GM12878 (cell line): ENCODE data around the gene GAREM1. TPM values are rescaled to one million over a fixed set of nuclear protein-coding genes. Genes with fewer than 3 reads are reported as not detected.

Source experiments
- ATAC-seq: fragments of 200-7000 bp; cut with Tn5 transposase; 3 replicates; pipeline ENCODE4 v1.9.1; 2020; ENCODE audit warnings: mild to moderate bottlenecking, moderate library complexity
- BruUV-seq: library from RNA; stranded (reverse); fragments of 400-500 nt; replicated peaks from 2 replicates; lab custom pipeline; 2021; lab: Mats Ljungman, UMichigan
- CTCF ChIA-PET: fragments of 300-600 bp; sonication (Branson Sonifier 250); formaldehyde crosslinking; extraction: SDS; loops from one replicate; lab custom pipeline; 2021; ENCODE audit warnings: inconsistent platforms; lab: Yijun Ruan, JAX
- POLR2A ChIA-PET: fragments of 350-600 bp; formaldehyde crosslinking; extraction: SDS; loops from one replicate; lab custom pipeline; 2021; ENCODE audit warnings: inconsistent platforms; lab: Charles Lee
- RAD21 ChIA-PET: fragments of 300-600 bp; sonication (Branson Sonifier 250); formaldehyde crosslinking; loops from one replicate; lab custom pipeline; 2023; ENCODE audit warnings: antibody characterized with exemption; ENCODE audit not compliant: unreplicated experiment; lab: Charles Lee
- SMC1A ChIA-PET: fragments of 300-600 bp; sonication (Branson Sonifier 250); formaldehyde crosslinking; loops from one replicate; lab custom pipeline; 2023; ENCODE audit not compliant: unreplicated experiment, uncharacterized antibody; lab: Charles Lee
- DNase-seq: peaks from one replicate; pipeline ENCODE4 v3.0.0-alpha.2; 2011; ENCODE audit warnings: low read depth, low spot score
- FAIRE-seq: peaks from 3 replicates; lab custom pipeline; 2011; peaks lifted over from hg19 to GRCh38; lab: Jason Lieb, UNC
- H2AFZ ChIP-seq: 2 replicates; pipeline ENCODE4 v1.6.0; 2011; ENCODE audit warnings: low read depth, low read length, control low read depth; ENCODE audit not compliant: control insufficient read depth
- H3K27ac ChIP-seq: 2 replicates; pipeline ENCODE4 v1.5.1; 2011; ENCODE audit warnings: control low read depth; ENCODE audit not compliant: control insufficient read depth, insufficient read depth
- H3K27me3 ChIP-seq, 2 experiments: replicated peaks in 1 of 2; 2 replicates each; pipeline versions ENCODE4 v1.6.0 to v1.6.1; 2011; ENCODE audit warnings: low read length in 1 of 2; ENCODE audit not compliant: control insufficient read depth in 2 of 2, insufficient read depth in 2 of 2
- H3K36me3 ChIP-seq, 2 experiments: 2 replicates each; pipeline ENCODE4 v1.5.1; 2011; ENCODE audit warnings: low read length in 1 of 2; ENCODE audit not compliant: control insufficient read depth in 2 of 2, insufficient read depth in 2 of 2
- H3K4me1 ChIP-seq: 2 replicates; pipeline ENCODE4 v1.6.1; 2011; ENCODE audit warnings: mild to moderate bottlenecking, low read length, moderate library complexity, mixed read lengths; ENCODE audit not compliant: control insufficient read depth, insufficient read depth
- H3K4me2 ChIP-seq: 2 replicates; pipeline ENCODE4 v1.6.0; 2011; ENCODE audit warnings: control low read depth; ENCODE audit not compliant: control insufficient read depth, insufficient read depth
- H3K4me3 ChIP-seq: fragments of 200-600 bp; sonication (generic); 2 replicates; pipeline ENCODE4 v1.5.1; 2016
- H3K79me2 ChIP-seq: 2 replicates; pipeline ENCODE4 v1.6.0; 2011; ENCODE audit warnings: low read length; ENCODE audit not compliant: control insufficient read depth, insufficient read depth
- H3K9ac ChIP-seq: 2 replicates; pipeline ENCODE4 v1.8.0; 2011; ENCODE audit warnings: low read length, control low read depth, mixed read lengths; ENCODE audit not compliant: control insufficient read depth, insufficient read depth
- H3K9me3 ChIP-seq: replicated peaks from 3 replicates; pipeline ENCODE4 v1.5.1; 2011; ENCODE audit warnings: mild to moderate bottlenecking, low read length; ENCODE audit not compliant: control insufficient read depth, insufficient read depth
- H4K20me1 ChIP-seq: 2 replicates; pipeline ENCODE4 v1.6.0; 2011; ENCODE audit not compliant: control insufficient read depth, insufficient read depth
- CREB1 ChIP-seq: IDR thresholded peaks from 2 replicates; pipeline ENCODE4 v1.6.1; 2012; ENCODE audit warnings: low read depth, mild to moderate bottlenecking, inconsistent platforms
- EGR1 ChIP-seq, 2 experiments: IDR thresholded peaks; 1 replicate in 1 of 2; 2 replicates in 1 of 2; pipeline ENCODE4 v1.6.1; 2011 to 2012; ENCODE audit warnings: low read depth in 2 of 2, low read length in 2 of 2, borderline replicate concordance in 1 of 2, mild to moderate bottlenecking in 1 of 2, moderate library complexity in 1 of 2
- FOXM1 ChIP-seq: IDR thresholded peaks from 2 replicates; pipeline ENCODE4 v1.6.1; 2012; ENCODE audit warnings: low read depth, mild to moderate bottlenecking, inconsistent platforms, low read length, moderate library complexity
- MYB ChIP-seq: fragments of 150-350 bp; IDR thresholded peaks from 2 replicates; pipeline ENCODE4 v1.6.1; 2014; ENCODE audit warnings: mild to moderate bottlenecking, low read depth, low read length, borderline replicate concordance
- SP1 ChIP-seq: IDR thresholded peaks from one replicate; pipeline ENCODE4 v1.6.1; 2011; ENCODE audit warnings: low read depth, low read length
- SUZ12 ChIP-seq: fragments of 200-600 bp; sonication (generic); IDR thresholded peaks from one replicate; pipeline ENCODE4 v1.6.1; 2018; ENCODE audit warnings: antibody characterized with exemption, mild to moderate bottlenecking; ENCODE audit not compliant: unreplicated experiment
- WGBS: methylation state at CpG from one replicate; pipeline ENCODE4 v1.1.6; 2016; ENCODE audit warnings: low lambda C conversion rate; ENCODE audit not compliant: insufficient replicate concordance, insufficient coverage; ENCODE audit errors: missing lambda C conversion rate; 5-methylcytosine and 5-hydroxymethylcytosine counted together
- in situ Hi-C: fragments of 300-500 bp; cut with MboI; formaldehyde crosslinking; loops from 9 replicates; pipeline ENCODE4 v1.14.3; 2018; ENCODE audit warnings: mixed read lengths
- intact Hi-C: fragments of 100-400 bp; cut with micrococcal nuclease; formaldehyde crosslinking; loops from one replicate; pipeline ENCODE4 v1.14.2; 2022; ENCODE audit not compliant: unreplicated experiment
- polyA plus RNA-seq, 11 experiments: library from polyadenylated mRNA; depleted of rRNA in 4 of 11; unstranded in 6 of 11; stranded (reverse) in 5 of 11; fragments of >200 nt; fragmentation: Nextera tagmentation in 4 of 11; fragmentation: Illumina TruSeq in 1 of 11; extraction: Ambion mirVana in 4 of 11; extraction: Trizol in 1 of 11; gene quantifications; 1 replicate in 1 of 11; 2 replicates in 10 of 11; pipeline versions ENCODE4 v1.2.1 to v1.2.3, GENCODE V29; 2011 to 2016; ENCODE audit warnings: inconsistent platforms in 2 of 11, missing spikeins in 2 of 11, low read depth in 1 of 11
- total RNA-seq, 4 experiments: library from RNA; depleted of rRNA in 3 of 4; stranded (reverse); fragments of >200 nt in 3 of 4; fragmentation: Illumina TruSeq in 1 of 4; extraction: Trizol in 1 of 4; gene quantifications; 2 replicates each; pipeline versions ENCODE4 v1.2.1 to v1.2.3, GENCODE V29; 2013 to 2021
- TF ChIP-seq, protein P1 (sequence below): IDR thresholded peaks from 2 replicates; pipeline ENCODE4 v1.6.1; 2012; ENCODE audit warnings: low read depth, low read length, improper control_type of control experiment
- TF ChIP-seq, protein P2 (sequence below): IDR thresholded peaks from 2 replicates; pipeline ENCODE4 v1.6.1; 2012; ENCODE audit warnings: mild to moderate bottlenecking, low read depth, low read length
- TF ChIP-seq, protein P3 (sequence below), 3 experiments: IDR thresholded peaks in 2 of 3; conservative IDR thresholded peaks in 1 of 3; 2 replicates each; pipeline ENCODE4 v1.5.1; 2011; ENCODE audit warnings: low read depth in 3 of 3, low read length in 3 of 3, mild to moderate bottlenecking in 3 of 3, control low read depth in 2 of 3, moderate library complexity in 2 of 3, inconsistent platforms in 1 of 3, mixed read lengths in 1 of 3; ENCODE audit not compliant: control insufficient read depth in 2 of 3, insufficient read depth in 1 of 3; ENCODE audit errors: extremely low read depth in 1 of 3

Gene GAREM1
- total and polyA plus RNA-seq, 10 of the 15 experiments (the other 5 are each of a cell fraction or from before 2014, with no cell fraction given) = 0.05 to 0.29 (median 0.05) TPM; not detected in 7

DNA sequence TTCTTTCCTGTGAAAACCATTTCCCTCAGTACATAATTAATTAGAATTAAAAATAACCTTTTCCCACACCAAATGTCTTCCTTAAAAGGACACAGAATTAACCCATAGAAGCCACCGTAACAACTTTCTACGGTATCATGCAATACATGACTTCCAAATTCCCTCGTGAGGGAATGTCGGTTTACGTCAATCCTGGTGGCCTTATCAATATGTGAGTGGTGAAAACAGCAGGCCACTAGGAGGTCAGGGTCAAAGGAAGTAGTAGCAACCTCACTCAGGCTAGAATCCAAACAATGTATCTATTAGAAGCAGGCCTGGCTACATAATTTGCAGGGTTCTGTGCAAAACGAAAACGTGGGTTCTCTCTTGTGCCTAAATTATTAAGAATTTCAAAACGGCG, 112.2 kb downstream of the GAREM1 start (continued):
- TF ChIP-seq MYB (no peak), SP1 (no peak), CREB1 (no peak), EGR1 (IDR thresholded peaks at IDR 0.05; ENCODE audit: borderline replicate concordance in 1 of 2, low read depth in 2 of 2, low read length in 2 of 2) (no peak), FOXM1 (no peak), SUZ12 (no peak)
- TF ChIP-seq, protein P1, sequence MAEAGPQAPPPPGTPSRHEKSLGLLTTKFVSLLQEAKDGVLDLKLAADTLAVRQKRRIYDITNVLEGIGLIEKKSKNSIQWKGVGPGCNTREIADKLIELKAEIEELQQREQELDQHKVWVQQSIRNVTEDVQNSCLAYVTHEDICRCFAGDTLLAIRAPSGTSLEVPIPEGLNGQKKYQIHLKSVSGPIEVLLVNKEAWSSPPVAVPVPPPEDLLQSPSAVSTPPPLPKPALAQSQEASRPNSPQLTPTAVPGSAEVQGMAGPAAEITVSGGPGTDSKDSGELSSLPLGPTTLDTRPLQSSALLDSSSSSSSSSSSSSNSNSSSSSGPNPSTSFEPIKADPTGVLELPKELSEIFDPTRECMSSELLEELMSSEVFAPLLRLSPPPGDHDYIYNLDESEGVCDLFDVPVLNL = no peak
- TF ChIP-seq, all 136 proteins: peak for 0

DNA sequence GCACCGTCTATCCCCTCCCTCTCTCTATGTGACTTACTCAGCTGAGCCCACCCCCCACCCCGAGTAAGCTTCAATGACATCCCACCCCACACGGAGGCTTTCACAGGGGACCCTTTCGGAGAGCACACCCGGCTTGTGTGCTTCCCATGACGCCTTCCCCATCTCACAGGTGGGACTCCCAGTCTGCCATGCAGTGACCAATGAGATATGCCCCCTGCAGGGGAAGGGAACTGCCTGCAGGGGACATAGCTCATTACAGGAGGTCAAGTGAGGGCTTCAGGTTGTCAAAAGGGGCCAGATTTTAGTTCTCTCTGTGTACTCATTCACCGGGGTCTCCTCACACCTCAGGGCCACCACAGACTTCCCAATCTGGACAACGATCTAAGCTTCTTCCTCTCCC, 112.6 kb downstream of the GAREM1 start:
- no peak overlapping the region for H3K9ac ChIP-seq
- TF ChIP-seq, protein P2, sequence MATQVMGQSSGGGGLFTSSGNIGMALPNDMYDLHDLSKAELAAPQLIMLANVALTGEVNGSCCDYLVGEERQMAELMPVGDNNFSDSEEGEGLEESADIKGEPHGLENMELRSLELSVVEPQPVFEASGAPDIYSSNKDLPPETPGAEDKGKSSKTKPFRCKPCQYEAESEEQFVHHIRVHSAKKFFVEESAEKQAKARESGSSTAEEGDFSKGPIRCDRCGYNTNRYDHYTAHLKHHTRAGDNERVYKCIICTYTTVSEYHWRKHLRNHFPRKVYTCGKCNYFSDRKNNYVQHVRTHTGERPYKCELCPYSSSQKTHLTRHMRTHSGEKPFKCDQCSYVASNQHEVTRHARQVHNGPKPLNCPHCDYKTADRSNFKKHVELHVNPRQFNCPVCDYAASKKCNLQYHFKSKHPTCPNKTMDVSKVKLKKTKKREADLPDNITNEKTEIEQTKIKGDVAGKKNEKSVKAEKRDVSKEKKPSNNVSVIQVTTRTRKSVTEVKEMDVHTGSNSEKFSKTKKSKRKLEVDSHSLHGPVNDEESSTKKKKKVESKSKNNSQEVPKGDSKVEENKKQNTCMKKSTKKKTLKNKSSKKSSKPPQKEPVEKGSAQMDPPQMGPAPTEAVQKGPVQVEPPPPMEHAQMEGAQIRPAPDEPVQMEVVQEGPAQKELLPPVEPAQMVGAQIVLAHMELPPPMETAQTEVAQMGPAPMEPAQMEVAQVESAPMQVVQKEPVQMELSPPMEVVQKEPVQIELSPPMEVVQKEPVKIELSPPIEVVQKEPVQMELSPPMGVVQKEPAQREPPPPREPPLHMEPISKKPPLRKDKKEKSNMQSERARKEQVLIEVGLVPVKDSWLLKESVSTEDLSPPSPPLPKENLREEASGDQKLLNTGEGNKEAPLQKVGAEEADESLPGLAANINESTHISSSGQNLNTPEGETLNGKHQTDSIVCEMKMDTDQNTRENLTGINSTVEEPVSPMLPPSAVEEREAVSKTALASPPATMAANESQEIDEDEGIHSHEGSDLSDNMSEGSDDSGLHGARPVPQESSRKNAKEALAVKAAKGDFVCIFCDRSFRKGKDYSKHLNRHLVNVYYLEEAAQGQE = no peak
- TF ChIP-seq, protein P3, sequence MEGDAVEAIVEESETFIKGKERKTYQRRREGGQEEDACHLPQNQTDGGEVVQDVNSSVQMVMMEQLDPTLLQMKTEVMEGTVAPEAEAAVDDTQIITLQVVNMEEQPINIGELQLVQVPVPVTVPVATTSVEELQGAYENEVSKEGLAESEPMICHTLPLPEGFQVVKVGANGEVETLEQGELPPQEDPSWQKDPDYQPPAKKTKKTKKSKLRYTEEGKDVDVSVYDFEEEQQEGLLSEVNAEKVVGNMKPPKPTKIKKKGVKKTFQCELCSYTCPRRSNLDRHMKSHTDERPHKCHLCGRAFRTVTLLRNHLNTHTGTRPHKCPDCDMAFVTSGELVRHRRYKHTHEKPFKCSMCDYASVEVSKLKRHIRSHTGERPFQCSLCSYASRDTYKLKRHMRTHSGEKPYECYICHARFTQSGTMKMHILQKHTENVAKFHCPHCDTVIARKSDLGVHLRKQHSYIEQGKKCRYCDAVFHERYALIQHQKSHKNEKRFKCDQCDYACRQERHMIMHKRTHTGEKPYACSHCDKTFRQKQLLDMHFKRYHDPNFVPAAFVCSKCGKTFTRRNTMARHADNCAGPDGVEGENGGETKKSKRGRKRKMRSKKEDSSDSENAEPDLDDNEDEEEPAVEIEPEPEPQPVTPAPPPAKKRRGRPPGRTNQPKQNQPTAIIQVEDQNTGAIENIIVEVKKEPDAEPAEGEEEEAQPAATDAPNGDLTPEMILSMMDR (IDR thresholded peaks at IDR 0.05 in 2 of 3, conservative IDR thresholded peaks at IDR 0.05 in 1 of 3; ENCODE audit: control insufficient read depth in 2 of 3, extremely low read depth in 1 of 3, insufficient read depth in 1 of 3, low read depth in 3 of 3, low read length in 3 of 3) = 0 out of 6 replicates have a peak, but pooled peaks of 1 of the 3 experiments have one; percentile 9
- no peaks in the 10 kb centered on the region for H3K4me1 ChIP-seq
- no peak overlapping the region for H3K4me3 ChIP-seq
- ChIA-PET CTCF (interaction anchor here (0.8 kb wide), 1 partner anchor 9 kb away, joined by 3 read pairs; no protein-coding TSS in a partner anchor), POLR2A (no interaction called here), SMC1A (interaction anchor here (1.2 kb wide), 1 partner anchor 87 kb away, joined by 3 read pairs; no protein-coding TSS in a partner anchor), RAD21 (no interaction called here)
- H2AFZ ChIP-seq = no peak overlapping the region
- in situ Hi-C loops (no loop called here), intact Hi-C loops (no loop called here)
- no peak overlapping the region for H3K27ac ChIP-seq
- no peak for FAIRE-seq
- no peaks in the 10 kb centered on the region for H3K36me3 ChIP-seq
- peak; percentile 37; the same call in 1 of the 3 replicates for ATAC-seq
- WGBS = 11% methylated on average over 8 of the region's 8 CpGs
- BruUV-seq = no TSS peak
- H3K4me2 ChIP-seq = no peak overlapping the region
- H4K20me1 ChIP-seq = no peaks in the 10 kb centered on the region
- H3K27me3 ChIP-seq = no peaks in the 10 kb centered on the region
- H3K9me3 ChIP-seq = no peaks in the 10 kb centered on the region
- DNase-seq = no peak
- H3K79me2 ChIP-seq = no peaks in the 10 kb centered on the region
